UCSD-AML1 (cell line): ENCODE measurements around the gene PTPRA.
"Not testable (repeated sequence)": the region's sequence is repeated elsewhere in the genome, so short reads cannot be mapped to it uniquely, and the experiment has no call there.

Experiments
- DNase-seq: peaks from one replicate; lab custom pipeline; 2025; ENCODE audit not compliant: unreplicated experiment; lab: John Stamatoyannopoulos, UW

PTPRA gene

GRCh38 chr20:2887715-2888114 is 14.4 kb downstream of the PTPRA start:
- DNase-seq = no peak

DNA sequence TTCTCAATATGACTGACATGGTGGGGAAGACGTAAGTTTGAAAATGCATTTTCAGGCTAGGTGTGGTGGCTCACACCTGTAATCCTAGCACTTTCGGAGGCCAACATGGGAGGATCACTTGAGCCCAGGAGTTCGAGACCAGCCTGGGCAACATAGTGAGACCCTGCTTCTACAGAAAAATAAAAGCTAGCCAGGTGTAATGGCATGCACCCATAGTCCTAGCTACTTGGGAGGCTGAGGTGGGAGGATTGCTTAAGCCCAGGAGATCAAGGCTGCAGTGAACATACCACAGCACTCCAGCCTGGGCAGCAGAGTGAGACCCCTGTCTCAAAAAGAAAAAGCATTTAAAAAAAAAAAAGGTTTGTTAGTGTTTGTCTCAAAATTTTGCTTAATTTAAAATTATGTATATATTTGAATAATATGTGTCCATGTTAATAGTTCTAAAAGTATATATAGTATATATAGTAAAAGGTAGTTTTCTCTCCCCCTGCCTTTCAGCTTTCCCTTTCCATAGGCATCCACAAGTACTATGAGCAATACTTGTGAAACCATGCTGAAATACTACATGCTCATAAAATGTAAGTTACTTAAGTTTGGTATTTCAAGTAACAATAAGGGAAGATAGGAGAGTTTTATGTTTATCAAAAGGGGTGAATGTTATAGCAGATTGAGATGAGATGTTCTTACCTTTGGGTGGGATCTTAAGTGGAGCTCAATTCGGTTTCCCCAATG is 15.1 kb downstream of the PTPRA start:
- no peak for DNase-seq

DNA sequence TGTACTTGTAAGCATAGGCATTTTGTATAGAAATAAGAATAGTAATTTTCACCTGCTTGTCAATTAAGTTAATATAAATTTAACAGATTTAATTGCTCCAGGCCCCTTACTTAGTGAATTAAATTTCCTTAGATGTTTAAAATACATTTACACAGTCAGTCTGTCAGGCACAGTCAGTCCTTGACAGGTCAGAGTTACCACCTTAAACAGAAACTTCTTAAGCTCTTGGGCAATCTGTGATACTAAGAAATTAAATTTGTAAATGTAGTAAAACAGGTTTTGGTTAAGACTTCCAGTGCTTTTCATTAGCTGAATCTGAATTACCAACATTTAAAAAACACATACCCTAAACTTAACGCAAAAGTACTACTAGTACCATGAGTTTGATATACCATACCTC is 15.9 kb downstream of the PTPRA start:
- no peak for DNase-seq

- no peak for DNase-seq
Measured at GRCh38 chr20:2889797-2890196, 16.5 kb downstream of the PTPRA start.

DNA sequence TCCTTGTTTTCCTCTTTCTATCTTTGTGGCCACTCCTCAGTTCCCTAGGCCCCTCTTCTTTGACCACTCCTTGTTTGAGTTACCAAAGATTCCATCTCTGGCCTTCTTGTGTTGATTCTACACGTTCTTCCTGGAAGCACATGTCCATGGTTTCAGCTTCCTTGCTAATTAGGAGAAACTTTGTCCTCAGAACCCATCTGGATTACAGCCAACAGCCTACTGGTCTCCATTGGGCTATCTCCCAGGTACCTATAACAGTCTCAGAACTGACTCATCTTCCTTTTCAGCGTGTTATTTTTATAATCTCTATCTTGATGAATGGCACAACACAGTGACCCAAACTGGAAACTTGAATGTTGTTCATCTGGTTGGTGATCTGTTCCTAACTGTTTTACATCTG is 17.5 kb downstream of the PTPRA start:
- DNase-seq = no peak

DNA sequence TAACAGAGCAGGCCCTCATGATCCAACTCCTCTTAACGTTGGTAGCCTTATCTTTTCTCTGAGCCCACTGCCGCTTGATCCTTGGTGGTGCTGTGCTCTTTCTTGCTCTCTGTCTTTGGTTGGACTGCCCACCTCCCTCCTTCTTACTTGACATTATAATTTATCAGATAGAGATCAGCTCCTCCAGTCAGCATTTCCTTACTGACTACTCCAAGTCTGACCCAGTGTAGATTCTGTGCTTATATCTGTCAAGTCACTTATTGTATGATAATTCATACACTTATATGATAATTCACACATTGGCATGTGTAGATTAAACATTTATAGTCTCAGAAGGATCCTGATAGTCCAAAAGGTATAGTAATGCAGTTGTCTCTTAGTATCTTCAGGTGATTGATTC is 18.1 kb downstream of the PTPRA start:
- no peak for DNase-seq

- DNase-seq = no peak
Measured at GRCh38 chr20:2892376-2892775, 19.1 kb downstream of the PTPRA start.

GRCh38 chr20:2894221-2894620 is 20.9 kb downstream of the PTPRA start:
- no peak for DNase-seq

DNA sequence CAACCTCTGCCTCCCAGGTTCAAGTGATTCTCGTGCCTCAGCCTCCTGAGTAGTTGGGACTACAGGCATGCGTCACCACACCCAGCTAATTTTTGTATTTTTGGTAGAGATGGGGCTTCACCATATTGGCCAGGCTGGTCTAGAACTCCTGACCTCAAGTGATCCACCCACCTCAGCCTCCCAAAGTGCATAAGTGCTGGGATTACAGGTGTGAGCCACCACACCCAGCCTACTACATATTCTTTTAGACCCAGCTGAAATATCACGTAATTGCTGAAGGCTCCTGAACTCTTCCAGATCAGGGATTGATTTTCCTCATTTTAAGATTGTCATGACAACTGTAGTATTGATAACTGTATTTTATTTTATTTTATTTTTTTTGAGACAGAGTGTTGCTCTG is 21.9 kb downstream of the PTPRA start:
- not testable (repeated sequence) for DNase-seq

- no peak for DNase-seq
Measured at GRCh38 chr20:2899243-2899642, 26.0 kb downstream of the PTPRA start.

GRCh38 chr20:2900845-2901592 is 27.7 kb downstream of the PTPRA start:
- DNase-seq = no peak

- no peak for DNase-seq
Measured at GRCh38 chr20:2902291-2902690, 29.0 kb downstream of the PTPRA start.

GRCh38 chr20:2902818-2903217 is 29.5 kb downstream of the PTPRA start:
- no peak for DNase-seq

- DNase-seq = no peak
Measured at GRCh38 chr20:2903686-2904085, 30.4 kb downstream of the PTPRA start.

DNA sequence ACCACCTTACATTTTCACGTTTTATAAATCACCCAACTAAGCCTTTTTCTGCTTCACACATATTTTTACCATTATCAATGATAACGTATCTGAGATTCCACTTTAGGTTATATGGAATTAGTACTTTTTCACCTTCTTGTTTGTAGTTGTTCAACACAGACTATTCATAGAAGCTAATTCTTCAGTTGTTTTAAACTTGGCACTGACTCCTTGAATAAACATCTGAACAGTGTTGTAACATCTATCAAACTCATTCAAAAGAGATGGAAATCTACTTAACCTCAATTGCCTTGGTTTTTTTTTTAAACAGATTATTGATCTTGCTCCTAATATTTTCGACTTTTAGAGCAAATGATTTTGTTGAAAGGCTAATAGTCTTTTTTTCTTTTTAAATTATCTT is 34.2 kb downstream of the PTPRA start:
- DNase-seq = no peak

DNA sequence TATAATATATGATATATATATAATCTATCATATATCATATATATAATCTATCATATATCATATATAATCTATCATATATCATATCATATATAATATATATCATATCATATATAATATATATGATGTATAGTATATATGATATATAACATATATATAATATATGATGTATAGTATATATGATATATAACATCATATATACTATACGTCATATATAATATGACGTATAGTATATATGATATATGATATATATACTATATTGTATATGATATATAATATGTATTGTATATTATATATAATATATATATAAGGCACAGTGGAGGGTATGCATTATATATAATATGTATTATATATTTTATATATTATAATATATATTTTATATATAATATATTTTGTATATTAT is 36.7 kb downstream of the PTPRA start:
- DNase-seq = no peak

- no peak for DNase-seq
Measured at GRCh38 chr20:2911200-2911599, 37.9 kb downstream of the PTPRA start.

- DNase-seq = no peak
Measured at GRCh38 chr20:2914160-2914559, 40.9 kb downstream of the PTPRA start.

GRCh38 chr20:2917266-2917665 is 44.0 kb downstream of the PTPRA start:
- DNase-seq = no peak

GRCh38 chr20:2918096-2919049 is 45.1 kb downstream of the PTPRA start:
- no peak for DNase-seq

GRCh38 chr20:2919518-2920245 is 46.4 kb downstream of the PTPRA start:
- DNase-seq = no peak
